GM12872 (cell line): Measurements from ENCODE around the gene TRIM63.

Source experiments
- TF ChIP-seq, protein P1 (sequence below): IDR thresholded peaks from 3 replicates; pipeline ENCODE4 v1.5.1; 2011; ENCODE audit warnings: low read depth, mild to moderate bottlenecking, low read length, moderate library complexity; ENCODE audit not compliant: insufficient read depth

TRIM63 gene

DNA sequence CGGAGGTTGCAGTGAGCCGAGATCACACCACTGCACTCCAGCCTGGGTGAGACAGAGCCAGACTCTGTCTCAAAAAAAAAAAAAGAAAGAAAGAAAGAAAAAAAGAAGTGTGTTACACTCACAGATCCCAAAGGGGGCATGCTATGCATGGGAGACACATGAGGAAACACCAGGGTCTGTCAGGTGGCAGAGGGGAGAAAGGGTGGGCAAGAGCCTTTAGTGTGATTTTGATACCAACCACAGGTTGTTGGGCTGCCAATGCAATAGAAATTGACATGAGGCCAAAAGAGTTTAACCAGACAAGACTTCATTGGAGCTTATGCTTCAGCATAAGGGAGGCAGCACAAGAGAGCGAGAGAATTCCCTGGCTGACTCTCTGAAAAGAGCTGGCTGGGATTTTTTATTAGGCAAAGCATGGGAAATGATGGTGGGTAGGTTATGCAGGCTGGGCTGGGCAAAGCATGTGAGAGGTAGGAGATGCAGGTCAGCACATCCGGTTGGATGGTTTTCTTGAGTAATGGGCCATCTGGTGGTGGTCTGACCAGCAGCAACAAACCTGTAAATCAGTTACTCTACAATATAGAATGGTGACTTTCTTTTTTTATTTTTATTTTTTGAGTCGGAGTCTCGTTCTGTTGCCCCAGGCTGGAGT lies 57.5 kb downstream of the TRIM63 start:
- TF ChIP-seq, protein P1, sequence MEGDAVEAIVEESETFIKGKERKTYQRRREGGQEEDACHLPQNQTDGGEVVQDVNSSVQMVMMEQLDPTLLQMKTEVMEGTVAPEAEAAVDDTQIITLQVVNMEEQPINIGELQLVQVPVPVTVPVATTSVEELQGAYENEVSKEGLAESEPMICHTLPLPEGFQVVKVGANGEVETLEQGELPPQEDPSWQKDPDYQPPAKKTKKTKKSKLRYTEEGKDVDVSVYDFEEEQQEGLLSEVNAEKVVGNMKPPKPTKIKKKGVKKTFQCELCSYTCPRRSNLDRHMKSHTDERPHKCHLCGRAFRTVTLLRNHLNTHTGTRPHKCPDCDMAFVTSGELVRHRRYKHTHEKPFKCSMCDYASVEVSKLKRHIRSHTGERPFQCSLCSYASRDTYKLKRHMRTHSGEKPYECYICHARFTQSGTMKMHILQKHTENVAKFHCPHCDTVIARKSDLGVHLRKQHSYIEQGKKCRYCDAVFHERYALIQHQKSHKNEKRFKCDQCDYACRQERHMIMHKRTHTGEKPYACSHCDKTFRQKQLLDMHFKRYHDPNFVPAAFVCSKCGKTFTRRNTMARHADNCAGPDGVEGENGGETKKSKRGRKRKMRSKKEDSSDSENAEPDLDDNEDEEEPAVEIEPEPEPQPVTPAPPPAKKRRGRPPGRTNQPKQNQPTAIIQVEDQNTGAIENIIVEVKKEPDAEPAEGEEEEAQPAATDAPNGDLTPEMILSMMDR, result peak; percentile 39; the same call in 2 of the 3 replicates

DNA sequence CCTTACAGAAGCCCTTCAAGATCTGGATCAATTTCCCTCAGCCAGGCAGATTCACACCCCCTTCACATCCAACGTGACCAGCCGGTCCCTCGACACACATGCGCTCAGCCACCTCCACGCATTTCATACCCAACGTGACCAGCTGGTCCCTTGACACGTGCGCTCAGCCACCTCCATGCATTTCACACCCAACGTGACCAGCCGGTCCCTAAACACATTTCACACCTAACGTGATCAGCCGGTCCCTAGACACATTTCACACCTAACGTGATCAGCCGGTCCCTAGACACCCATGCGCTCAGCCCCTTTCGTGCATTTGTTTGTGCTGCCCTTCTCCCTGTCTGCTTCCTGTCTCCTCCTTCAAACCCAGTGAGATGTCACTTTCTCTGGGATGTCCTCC lies 60.7 kb downstream of the TRIM63 start:
- TF ChIP-seq, protein P1, result no peak

DNA sequence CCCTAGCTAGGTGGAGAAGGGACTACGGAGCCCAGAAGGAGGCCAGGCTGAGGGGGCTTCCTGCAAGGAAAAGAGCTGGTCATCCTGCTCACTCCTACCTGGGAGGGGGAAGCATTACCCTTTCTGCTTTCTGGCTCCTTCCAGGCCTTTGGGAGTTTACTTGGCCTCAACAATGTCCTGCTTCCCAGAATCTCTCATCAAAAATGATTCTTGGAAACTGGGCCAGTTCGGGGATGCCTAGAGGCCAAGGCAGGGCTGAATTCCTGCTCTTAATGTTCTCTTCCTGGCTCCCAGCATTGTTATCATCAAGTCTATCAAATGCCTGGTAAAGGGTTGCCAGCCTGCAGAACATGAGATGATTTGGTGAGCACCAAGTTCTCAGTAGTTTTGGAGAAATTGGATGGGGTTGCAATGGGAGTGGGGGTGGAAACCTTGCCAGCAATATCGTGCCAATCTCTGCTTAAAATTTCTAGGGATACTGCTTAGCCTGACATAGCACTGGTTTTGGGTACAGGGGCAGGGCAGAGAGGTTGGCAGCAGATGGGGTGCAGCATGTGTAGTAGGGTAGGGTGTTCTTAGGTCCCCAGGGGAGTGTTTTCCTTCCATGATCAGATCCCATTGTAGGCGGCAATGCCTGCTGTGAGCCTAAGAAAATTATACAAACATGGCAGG lies 61.9 kb downstream of the TRIM63 start:
- TF ChIP-seq, protein P1, result no peak

DNA sequence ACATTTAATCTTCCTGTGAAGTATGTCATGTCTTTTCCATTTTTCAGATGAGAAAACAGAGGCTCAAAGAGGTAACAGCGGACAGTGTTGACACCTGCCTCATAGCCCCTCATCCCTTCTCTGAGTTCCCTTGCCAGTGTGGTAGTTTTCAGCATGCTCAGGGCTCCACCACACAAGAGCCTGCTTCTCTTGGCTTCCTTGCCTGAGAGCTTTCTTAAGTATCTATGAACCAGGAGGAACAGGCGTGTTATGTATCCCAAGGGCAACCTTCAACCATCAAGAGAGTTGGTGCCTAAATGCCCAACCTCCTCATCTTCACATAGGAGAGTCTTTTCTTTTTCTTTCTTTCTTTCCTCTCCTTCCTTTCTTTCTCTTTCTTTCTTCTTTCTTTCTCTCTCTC lies 63.7 kb downstream of the TRIM63 start:
- TF ChIP-seq, protein P1, result no peak

DNA sequence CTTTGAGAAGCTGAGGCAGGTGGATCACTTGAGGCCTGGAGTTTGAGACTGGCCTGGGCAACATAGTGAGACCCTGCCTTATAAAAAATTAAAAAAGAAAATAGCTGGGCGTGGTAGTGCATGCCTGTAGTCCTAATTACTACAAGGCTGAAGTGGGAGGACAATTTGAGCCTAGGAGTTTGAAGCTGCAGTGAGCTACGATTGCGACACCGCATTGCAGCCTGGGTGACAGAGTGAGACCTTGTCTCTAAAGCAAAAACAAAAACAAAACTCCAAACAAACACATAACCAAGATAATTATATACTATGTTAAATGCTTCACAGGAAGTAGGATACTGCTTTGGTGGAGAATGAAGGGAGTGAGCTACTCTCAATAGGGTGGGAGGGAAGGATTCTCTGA lies 64.2 kb downstream of the TRIM63 start:
- TF ChIP-seq, protein P1, result no peak
